Renal pelvis (tissue), 12 donors: ENCODE results near the gene DDX1. TPM values are rescaled to one million over a fixed set of nuclear protein-coding genes. Genes with fewer than 3 reads are reported as not detected.
A peak's percentile ranks its signal among the peaks of the same experiment; 100 is the strongest.
"Not testable (repeated sequence)": the region's sequence is repeated elsewhere in the genome, so short reads cannot be mapped to it uniquely, and the experiment has no call there.

Experiments
- DNase-seq: peaks from one replicate; pipeline ENCODE4 v3.0.0-alpha.2; 2013
- long read RNA-seq, 16 experiments: transcript quantifications; one replicate each; lab custom pipeline, GENCODE V29; 2026
- polyA plus RNA-seq, 3 donors: library from polyadenylated mRNA; unstranded; fragments of 120-200 nt; gene quantifications; one replicate each; pipeline ENCODE4 v1.2.1, GENCODE V29; 2013; ENCODE audit not compliant: insufficient read length in 3 of 3

Gene DDX1
- polyA plus RNA-seq = 100 to 1,000 TPM; 159 to 177 (median 163) TPM
- long read RNA-seq, donor 1, transcript DDX1-201 (26 exons, 2,739 nt) = major isoform, 19 of 38 reads
- long read RNA-seq, donor 1, partial matches to known transcripts = 17 of 38 reads
- long read RNA-seq, donor 1, other reads (novel, unspliced or antisense) = 0 of 38 reads
- long read RNA-seq, donor 2, transcript DDX1-201 (26 exons, 2,739 nt) = major isoform, 30 of 71 reads
- long read RNA-seq, donor 2, partial matches to known transcripts = 41 of 71 reads
- long read RNA-seq, donor 2, other reads (novel, unspliced or antisense) = 0 of 71 reads
- long read RNA-seq, donor 3, transcript DDX1-201 (26 exons, 2,739 nt) = major isoform, 15 of 67 reads
- long read RNA-seq, donor 3, partial matches to known transcripts = 49 of 67 reads
- long read RNA-seq, donor 3, other reads (novel, unspliced or antisense) = 0 of 67 reads
- long read RNA-seq, donor 4, transcript DDX1-201 (26 exons, 2,739 nt) = major isoform, 24 of 61 reads
- long read RNA-seq, donor 4, partial matches to known transcripts = 33 of 61 reads
- long read RNA-seq, donor 4, other reads (novel, unspliced or antisense) = 0 of 61 reads
- long read RNA-seq, donor 5, transcript DDX1-201 (26 exons, 2,739 nt) = major isoform, 10 of 16 reads
- long read RNA-seq, donor 5, partial matches to known transcripts = 5 of 16 reads
- long read RNA-seq, donor 5, other reads (novel, unspliced or antisense) = 0 of 16 reads
- long read RNA-seq, donor 6, transcript DDX1-201 (26 exons, 2,739 nt) = major isoform, 22 of 29 reads
- long read RNA-seq, donor 6, partial matches to known transcripts = 6 of 29 reads
- long read RNA-seq, donor 6, other reads (novel, unspliced or antisense) = 0 of 29 reads
- long read RNA-seq, donor 7, transcript DDX1-201 (26 exons, 2,739 nt) = major isoform, 21 of 83 reads
- long read RNA-seq, donor 7, partial matches to known transcripts = 58 of 83 reads
- long read RNA-seq, donor 7, other reads (novel, unspliced or antisense) = 0 of 83 reads
- long read RNA-seq, donor 8, transcript DDX1-201 (26 exons, 2,739 nt) = major isoform, 7 of 26 reads
- long read RNA-seq, donor 8, partial matches to known transcripts = 17 of 26 reads
- long read RNA-seq, donor 8, other reads (novel, unspliced or antisense) = 0 of 26 reads
- long read RNA-seq, donor 9, transcript DDX1-201 (26 exons, 2,739 nt) = major isoform, 19 of 72 reads
- long read RNA-seq, donor 9, partial matches to known transcripts = 48 of 72 reads
- long read RNA-seq, donor 9, other reads (novel, unspliced or antisense) = 0 of 72 reads
- long read RNA-seq, donor 10, transcript DDX1-201 (26 exons, 2,739 nt) = major isoform, 7 of 28 reads
- long read RNA-seq, donor 10, partial matches to known transcripts = 18 of 28 reads
- long read RNA-seq, donor 10, other reads (novel, unspliced or antisense) = 0 of 28 reads
- long read RNA-seq, donor 11, transcript DDX1-201 (26 exons, 2,739 nt) = major isoform, 16 of 46 reads
- long read RNA-seq, donor 11, partial matches to known transcripts = 25 of 46 reads
- long read RNA-seq, donor 11, other reads (novel, unspliced or antisense) = 0 of 46 reads
- long read RNA-seq, donor 12, transcript DDX1-201 (26 exons, 2,739 nt) = major isoform, 23 of 79 reads
- long read RNA-seq, donor 12, partial matches to known transcripts = 56 of 79 reads
- long read RNA-seq, donor 12, other reads (novel, unspliced or antisense) = 0 of 79 reads
- long read RNA-seq, donor 13, transcript DDX1-201 (26 exons, 2,739 nt) = major isoform, 8 of 48 reads
- long read RNA-seq, donor 13, partial matches to known transcripts = 40 of 48 reads
- long read RNA-seq, donor 13, other reads (novel, unspliced or antisense) = 0 of 48 reads
- long read RNA-seq, donor 14 = 0 reads
- long read RNA-seq, donor 15, transcript DDX1-201 (26 exons, 2,739 nt) = major isoform, 34 of 58 reads
- long read RNA-seq, donor 15, partial matches to known transcripts = 22 of 58 reads
- long read RNA-seq, donor 15, other reads (novel, unspliced or antisense) = 0 of 58 reads
- long read RNA-seq, donor 16, transcript DDX1-201 (26 exons, 2,739 nt) = major isoform, 14 of 80 reads
- long read RNA-seq, donor 16, partial matches to known transcripts = 60 of 80 reads
- long read RNA-seq, donor 16, other reads (novel, unspliced or antisense) = 0 of 80 reads

- peak; percentile 86 for DNase-seq
Measured at GRCh38 chr2:15591692-15592463, at the start of gene DDX1. DDX1 (plus strand) TSS chr2:15591868; CDS start chr2:15591934, 66 bp downstream.

- not testable (repeated sequence) for DNase-seq
Measured at GRCh38 chr2:15542269-15542668, 49.4 kb upstream of the DDX1 start.

DNA sequence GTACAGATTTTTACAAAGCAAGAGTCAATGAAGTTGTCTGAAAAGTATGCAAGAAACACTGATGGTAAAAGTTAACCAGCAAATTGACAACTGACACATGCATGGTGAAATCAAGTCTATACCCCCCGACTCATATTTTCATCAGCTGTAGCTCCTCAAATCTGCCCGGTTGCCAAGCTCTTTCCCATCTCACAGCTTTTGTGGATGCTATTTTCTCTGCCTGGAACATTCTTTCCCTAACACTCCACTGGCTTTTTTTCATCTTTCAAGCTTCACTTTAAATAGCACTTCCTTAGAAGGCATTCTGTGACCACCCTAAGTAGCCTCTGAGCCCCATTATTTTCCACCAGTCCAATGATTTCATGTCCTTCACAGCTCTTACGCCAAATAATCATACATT is 48.6 kb upstream of the DDX1 start:
- no peak for DNase-seq

- no peak for DNase-seq
Measured at GRCh38 chr2:15543541-15543940, 48.1 kb upstream of the DDX1 start.

- no peak for DNase-seq
Measured at GRCh38 chr2:15544227-15544626, 47.4 kb upstream of the DDX1 start.

DNA sequence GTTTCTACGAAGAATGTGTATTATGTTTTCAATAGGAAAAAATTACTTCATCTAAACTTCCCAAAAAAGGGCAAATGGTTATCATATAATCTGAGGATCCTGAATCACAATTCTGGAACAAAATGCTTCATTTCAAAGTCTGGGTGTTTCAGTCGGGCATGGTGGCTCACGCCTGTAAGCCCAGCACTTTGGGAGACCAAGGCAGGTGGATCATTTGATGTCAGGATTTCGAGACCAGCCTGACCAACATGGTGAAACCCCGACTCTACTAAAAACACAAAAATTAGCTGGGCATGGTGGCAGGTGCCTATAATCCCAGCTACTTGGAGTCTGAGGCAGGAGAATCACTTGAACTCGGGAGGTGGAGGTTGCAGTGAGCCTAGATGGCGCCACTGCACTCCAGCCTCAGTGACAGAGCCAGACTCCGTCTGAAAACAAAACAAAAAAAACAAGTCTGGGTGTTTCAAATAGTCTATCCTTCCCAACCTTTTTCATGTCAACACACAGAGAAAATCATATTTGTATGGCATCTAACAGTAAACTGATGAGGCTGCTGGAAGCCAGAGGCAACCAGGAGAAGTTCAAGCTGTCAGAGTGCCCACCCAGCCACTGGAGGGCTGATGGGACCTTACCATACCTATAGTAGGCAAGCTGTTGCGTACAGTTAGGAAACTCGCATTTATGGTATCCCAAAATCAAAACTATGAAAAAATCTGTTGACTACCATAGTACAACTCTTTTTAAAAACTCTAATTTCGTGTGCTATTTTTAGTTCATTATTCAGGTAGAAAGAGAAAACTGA is 45.2 kb upstream of the DDX1 start:
- no peak for DNase-seq

GRCh38 chr2:15547115-15547876 is 44.4 kb upstream of the DDX1 start:
- DNase-seq = no peak

GRCh38 chr2:15548974-15549373 is 42.7 kb upstream of the DDX1 start:
- no peak for DNase-seq

DNA sequence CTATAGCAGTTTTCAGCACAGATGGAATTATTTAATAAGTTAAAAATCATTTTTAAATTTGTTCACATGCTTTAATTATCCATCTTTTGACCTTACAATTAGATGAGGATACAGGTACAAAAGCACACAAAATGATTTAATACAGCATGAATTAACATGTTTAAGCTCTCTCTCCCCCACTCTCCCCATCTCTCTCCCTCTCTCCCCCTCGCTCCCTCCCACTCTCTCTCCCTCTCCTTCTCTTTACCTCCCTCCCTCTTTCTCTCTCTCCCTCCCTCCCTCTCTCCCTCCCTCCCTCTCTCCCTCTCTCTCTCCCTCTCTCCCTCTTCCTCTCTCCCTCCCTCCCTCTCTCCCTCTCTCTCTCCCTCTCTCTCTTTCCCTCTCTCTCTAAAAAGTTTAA is 38.1 kb upstream of the DDX1 start:
- DNase-seq = no peak

GRCh38 chr2:15553951-15554350 is 37.7 kb upstream of the DDX1 start:
- DNase-seq = no peak

GRCh38 chr2:15554525-15555218 is 37.0 kb upstream of the DDX1 start:
- DNase-seq = no peak

DNA sequence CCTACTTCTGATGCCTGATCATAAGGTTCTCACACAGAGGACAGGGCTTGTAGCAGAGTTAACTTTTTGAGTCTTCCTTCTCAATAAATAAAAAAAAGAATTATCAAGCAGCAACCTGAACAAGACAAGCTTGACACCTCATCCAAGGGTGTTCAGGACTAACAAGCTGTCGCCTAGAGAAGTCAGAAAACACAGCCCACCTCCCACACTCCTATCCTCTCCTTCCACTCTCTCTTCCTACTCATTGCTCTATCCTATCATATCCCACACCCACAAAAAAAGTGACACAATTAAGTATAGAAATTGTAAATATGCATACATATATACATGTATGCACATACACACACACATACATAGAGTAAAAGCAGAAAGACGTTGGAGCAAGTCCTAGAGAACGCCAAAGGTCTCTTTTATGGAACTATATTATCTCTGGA is 35.9 kb upstream of the DDX1 start:
- no peak for DNase-seq

DNA sequence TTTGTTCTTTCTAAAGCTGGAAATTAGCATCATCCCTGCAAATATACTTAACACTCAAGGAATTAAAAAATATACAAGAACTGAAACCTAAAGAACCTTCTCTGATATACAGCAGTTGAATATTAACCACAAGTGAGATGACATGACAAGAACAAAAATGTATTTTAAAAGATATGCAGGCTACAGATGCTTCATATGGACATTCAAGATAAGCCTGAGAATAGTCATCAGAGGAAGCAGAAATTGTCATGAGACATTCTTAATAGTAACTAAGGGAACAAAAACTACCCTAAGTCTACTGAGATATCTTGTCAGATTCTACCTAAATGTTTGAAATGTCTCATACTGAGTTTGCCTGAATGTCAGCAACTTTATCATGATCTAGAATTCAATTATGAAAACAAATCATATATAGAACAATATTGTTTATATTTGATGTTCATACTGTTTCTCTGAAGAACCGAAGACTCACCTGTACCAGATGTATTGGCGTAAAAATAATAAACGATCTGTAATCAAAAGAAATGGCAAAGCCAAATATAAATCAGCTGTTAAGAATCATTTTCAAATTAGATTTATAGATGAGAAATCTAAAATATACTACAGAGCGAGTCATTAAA is 35.2 kb upstream of the DDX1 start:
- no peak for DNase-seq

- DNase-seq = no peak
Measured at GRCh38 chr2:15557887-15558311, 33.8 kb upstream of the DDX1 start.

DNA sequence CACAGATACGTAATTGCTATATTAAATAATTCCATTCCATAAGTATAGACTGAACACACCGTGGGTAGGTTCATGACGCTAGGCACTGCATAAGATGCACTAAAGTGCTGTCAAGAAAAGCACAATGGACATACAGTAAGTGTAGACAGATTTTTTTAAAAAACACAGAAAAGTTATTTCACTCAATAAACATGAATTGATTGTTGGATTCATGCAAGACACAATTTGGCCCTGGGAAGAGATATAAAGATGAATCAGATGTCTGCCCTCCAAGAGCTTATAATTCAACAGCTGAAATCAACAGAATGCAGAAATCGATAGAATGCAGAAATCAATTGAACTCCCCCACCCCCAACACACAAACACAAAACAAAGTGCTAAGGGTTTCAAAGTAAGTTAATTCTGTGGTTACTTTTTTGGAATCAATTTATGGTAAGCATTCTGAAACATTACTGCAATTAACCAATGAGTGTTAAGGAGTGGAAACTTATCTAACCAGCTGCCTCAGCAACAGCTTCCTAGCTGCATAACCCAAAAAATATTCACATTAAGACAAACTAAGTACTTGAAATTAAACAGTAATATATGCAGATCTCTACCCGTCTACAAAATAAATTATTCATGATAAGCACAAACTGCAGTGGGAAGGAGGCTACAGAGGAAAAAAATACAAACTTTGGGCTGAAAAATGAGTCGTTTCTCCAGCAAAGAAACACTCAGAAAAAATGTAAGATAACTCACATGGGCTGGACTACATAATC is 32.1 kb upstream of the DDX1 start:
- no peak for DNase-seq
